Hematopoietic multipotent progenitor cell treated with erythropoietin and hydrocortisone succinate and interleukin-3 and kit ligand, for 6 days (in vitro differentiated cells): ENCODE data around the gene CAND2.

ENCODE experiments used
- DNase-seq: peaks from one replicate; pipeline ENCODE4 v3.0.0-alpha.2; 2015

CAND2 gene

DNA sequence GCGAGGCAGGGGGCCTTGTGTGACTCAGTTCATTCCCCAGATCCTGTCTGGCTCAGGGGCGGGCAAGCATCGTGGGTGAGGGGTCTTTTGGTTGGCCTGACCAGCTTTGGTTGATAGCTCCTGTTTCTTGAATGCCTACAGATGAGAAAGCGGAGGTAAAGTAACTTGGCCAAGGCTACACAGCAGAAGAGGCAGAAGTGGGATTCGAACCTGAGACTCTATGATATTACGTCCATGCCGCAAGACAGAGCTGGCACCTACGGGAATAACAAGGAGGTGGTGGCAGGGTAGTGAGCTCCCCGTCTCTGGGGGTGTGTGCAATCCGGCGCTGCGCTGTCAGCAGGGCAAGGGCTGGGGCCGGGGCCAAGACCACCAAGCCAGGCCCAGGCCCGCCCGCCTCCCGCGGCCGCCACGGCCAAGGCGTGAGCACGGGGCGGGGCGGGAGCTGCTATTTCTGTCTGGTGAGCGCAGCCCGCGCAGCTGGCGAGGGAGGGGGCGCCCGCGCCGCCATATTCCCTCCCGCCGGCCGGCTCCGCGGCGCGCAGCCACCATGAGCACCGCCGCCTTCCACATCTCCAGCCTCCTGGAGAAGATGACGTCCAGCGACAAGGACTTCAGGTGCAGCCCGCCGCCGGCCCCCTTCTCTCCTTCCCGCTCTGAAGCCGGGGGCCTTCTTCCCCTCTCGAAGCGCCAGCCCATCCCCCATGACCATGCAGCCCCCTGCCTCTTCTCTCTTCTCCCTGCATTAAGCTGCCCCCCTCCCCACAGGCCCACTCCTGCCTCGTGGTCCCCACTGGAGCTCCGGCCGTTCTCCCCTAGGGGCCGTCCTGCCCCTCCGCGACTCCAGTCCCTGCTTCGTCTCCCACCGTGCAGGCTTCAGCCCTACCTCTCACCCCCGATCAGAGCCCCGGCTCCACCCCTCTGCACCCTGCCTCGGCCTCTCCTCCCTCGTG lies at the start of gene CAND2:
CAND2 (plus strand) TSS at position 510 of the 953 bp plus-strand sequence; CDS start at position 551, 41 bp downstream.
- peak; percentile 66 for DNase-seq

GRCh38 chr3:12748477-12748876 lies 48.0 kb upstream of the CAND2 start:
- DNase-seq = no peak

- DNase-seq = no peak
Observed at GRCh38 chr3:12750223-12750622, 46.3 kb upstream of the CAND2 start.

GRCh38 chr3:12750658-12751071 lies 45.8 kb upstream of the CAND2 start:
- DNase-seq = no peak

GRCh38 chr3:12751571-12751970 lies 44.9 kb upstream of the CAND2 start:
- no peak for DNase-seq

DNA sequence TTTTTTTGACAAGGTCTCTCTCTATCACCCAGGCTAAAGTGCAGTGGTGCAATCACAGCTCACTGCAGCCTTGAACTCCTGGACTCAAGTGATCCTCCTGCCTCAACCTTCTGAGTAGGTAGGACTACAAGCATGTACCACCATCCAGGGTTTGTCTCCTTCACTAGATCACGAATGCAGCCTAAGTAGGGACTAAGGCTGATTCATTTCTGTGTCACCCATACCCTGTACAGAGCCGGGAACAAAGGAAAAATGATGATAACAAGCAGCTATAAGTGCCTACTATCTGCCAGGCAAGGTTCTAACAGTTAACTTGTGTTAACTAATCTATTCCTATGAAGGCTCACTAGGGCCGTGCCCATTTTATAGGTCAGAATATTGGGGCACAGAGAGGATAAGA lies 44.4 kb upstream of the CAND2 start:
- DNase-seq = no peak

- no peak for DNase-seq
Observed at GRCh38 chr3:12752809-12753208, 43.7 kb upstream of the CAND2 start.

DNA sequence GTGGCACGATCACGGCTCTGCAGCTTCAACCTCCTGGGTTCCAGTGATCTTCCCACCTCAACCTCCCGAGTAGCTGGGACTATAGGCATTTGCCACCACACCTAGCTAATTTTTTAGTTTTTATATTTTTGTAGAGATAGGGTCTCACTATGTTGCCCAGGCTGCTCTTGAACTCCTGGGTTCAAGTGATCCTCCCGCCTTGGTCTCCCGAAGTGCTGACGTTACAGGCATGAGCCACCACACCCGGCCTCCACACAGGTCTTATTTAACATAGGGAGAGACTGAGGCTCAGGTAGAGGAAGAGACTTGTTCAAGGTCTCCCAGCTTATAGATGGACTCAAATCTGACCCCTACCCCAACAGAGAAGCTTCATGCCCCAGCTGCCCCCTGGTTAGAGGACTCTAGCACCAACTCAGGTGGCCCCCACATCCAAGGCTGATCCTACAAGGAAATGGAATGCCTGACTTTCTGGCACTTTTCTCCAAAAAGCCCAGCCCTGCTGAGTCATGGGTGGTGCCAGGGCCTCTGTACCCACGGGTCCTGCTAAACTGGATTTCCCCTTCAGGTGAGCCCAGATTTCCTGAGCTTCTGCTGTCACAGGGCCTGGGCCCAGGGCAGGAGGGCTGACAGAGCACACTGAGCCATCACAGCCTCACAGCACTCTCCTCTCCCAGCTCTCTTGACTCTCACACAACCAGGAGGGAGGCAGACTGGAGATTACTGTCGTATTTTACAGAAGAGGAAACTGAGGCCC lies 43.0 kb upstream of the CAND2 start:
- DNase-seq = no peak

DNA sequence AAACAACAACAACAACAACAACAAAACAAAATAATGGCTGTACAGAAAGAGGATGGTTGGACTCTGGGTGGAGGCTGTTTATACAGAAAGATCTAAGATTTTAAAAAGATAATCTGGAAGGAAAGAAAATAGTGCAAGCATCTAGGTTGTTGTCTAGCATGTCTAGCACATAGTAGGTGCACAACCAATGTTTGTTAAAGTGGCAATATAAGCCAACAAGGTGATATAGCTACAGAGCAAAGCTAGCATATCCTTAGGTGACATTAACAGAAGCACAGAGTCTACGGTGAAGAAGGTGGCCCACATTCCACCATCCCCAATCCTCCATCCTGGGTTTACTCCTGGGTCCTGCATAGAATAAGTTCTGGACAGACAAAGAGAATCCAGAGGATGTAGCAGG lies 42.2 kb upstream of the CAND2 start:
- DNase-seq = no peak

- DNase-seq = peak; percentile 81
Observed at GRCh38 chr3:12755754-12756153, 40.7 kb upstream of the CAND2 start.

DNA sequence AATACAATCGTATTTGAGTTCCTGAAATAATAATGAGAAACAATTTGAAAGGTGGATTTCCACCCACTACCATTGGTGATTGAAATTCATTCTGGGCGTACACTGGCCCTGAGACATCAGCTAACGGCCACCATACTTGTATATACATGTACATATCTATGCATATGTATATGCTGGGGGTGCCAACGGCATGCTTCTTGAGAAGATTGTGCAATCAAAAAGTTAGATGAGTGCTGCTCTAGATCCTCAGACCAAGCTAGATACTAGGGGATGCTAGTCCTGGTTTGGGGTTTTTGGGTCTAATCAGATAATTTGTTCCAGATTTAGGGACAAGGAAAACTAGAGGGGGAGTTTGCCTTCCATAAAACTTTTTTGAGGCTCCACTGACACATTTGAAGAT lies 40.3 kb upstream of the CAND2 start:
- DNase-seq = peak; percentile 28

DNA sequence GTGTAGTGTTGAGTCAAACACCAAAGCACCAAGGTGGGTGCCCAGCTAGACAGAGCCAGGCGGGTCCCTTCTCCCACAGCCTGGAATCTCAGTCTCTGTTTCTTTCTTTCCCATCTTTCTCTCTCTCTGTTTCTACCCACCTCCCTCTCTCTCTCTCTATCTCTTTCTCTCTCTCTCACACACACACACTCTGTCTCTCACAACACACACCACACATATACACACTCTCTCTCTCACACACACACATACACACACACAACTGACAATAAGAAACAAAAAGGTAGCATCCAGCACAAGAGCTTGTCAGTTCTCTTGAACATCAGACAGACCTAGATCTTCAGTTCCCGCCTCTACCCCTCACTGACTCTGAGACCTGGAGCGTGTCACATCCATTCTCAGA lies 39.8 kb upstream of the CAND2 start:
- DNase-seq = no peak

- peak; percentile 48 for DNase-seq
Observed at GRCh38 chr3:12758025-12758781, 38.3 kb upstream of the CAND2 start.

- no peak for DNase-seq
Observed at GRCh38 chr3:12759097-12759679, 37.3 kb upstream of the CAND2 start, which contains the start of gene TMEM40. TSS of gene TMEM40 (minus strand) at chr3:12759259. CDS start at chr3:12749832, 9,427 bp downstream.

DNA sequence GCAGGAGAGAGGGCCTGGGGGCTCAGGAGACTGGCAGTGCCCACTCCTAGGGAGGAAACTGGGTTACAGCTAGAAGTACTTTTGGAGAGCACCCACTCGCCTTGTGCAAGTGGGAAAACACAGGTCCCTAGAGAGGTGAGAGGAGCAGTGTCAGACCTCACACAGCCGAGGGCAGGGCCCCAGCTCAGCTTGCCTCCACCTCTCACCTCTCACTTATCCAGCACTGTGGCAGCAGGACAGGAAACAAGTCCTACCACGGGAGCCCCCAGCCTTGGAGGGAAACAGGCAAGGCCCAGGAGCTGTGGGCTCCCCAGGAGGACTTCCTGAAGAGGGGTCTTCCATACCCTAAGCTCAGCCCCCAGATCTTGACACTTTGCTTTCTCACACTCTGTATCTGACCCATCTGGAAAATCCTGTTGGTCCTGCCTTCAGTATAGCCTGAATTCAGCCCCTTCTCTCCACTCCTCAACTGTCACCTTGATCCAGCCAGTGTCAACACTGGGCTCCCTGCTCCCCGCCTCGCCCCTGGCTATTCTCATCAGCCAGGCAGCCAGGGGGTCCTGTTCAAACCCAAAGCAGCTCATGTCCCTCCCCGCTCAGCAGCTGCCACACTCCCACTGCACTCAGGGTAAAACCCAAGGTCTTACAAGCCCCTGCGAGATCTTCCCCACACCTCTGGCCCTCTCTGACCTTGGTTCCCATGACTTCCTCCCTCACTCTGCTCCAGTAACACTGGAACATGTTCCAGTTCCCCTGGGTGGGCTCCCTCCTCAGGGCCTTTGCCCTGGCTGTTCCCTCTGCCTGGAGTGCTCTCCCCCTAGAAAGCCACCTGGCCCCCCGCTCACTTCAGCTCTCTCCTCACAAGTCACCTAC lies 36.6 kb upstream of the CAND2 start:
- no peak for DNase-seq

GRCh38 chr3:12764171-12764776 lies 32.2 kb upstream of the CAND2 start:
- no peak for DNase-seq

- DNase-seq = no peak
Observed at GRCh38 chr3:12766541-12766940, 29.9 kb upstream of the CAND2 start.

DNA sequence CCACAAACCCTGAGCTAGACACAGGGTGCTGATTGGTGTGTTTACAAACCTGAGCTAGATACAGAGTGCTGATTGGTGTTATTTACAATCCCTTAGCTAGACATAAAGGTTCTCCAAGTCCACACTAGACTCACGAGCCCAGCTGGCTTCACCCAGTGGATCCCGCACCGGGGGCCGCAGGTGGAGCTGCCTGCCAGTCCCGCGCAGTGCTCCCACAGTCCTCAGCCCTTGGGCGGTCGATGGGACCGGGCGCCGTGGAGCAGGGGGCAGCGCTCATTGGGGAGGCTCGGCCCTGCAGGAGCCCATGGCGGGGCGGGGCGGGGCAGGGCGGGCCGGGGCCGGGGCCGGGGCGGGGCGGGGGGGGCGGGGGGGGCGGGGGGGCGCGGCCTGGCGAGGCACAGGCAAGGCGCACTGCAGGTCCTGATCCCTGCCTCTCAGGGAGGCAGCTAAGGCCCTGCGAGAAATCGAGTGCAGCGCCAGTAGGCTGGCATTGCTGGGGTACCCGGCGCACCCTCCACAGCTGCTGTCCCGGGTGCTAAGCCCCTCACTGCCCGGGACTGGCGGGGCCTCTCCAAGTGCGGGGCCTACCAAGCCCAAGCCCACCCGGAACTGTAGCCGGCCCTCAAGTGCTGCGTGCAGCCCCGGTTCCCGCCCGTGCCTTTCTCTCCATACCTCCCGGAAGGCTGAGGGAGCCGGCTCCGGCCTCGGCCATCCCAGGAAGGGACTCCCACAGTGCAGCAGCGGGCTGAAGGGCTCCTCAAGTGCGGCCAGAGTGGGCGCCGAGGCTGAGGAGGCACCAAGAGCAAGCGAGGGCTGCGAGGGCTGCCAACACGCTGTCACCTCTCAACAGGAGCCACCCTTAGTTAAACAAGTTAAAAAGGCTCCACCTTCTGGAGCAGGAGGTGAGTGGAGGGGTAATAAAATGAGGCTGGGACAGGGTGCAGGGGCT lies 27.6 kb upstream of the CAND2 start:
- DNase-seq = no peak

- no peak for DNase-seq
Observed at GRCh38 chr3:12769761-12770160, 26.7 kb upstream of the CAND2 start.

- DNase-seq = no peak
Observed at GRCh38 chr3:12771236-12771635, 25.2 kb upstream of the CAND2 start.
